HG03025 (cell line): Measurements from ENCODE around the gene ZCWPW1.
"Not testable (repeated sequence)": the region's sequence is repeated elsewhere in the genome, so short reads cannot be mapped to it uniquely, and the experiment has no call there.

ENCODE experiments used
- ATAC-seq: cut with Tn5 transposase; IDR thresholded peaks from one replicate; pipeline ENCODE4 v1.9.1; 2021; ENCODE audit warnings: mild to moderate bottlenecking, moderate library complexity; ENCODE audit not compliant: unreplicated experiment, low FRiP score

ZCWPW1 gene

DNA sequence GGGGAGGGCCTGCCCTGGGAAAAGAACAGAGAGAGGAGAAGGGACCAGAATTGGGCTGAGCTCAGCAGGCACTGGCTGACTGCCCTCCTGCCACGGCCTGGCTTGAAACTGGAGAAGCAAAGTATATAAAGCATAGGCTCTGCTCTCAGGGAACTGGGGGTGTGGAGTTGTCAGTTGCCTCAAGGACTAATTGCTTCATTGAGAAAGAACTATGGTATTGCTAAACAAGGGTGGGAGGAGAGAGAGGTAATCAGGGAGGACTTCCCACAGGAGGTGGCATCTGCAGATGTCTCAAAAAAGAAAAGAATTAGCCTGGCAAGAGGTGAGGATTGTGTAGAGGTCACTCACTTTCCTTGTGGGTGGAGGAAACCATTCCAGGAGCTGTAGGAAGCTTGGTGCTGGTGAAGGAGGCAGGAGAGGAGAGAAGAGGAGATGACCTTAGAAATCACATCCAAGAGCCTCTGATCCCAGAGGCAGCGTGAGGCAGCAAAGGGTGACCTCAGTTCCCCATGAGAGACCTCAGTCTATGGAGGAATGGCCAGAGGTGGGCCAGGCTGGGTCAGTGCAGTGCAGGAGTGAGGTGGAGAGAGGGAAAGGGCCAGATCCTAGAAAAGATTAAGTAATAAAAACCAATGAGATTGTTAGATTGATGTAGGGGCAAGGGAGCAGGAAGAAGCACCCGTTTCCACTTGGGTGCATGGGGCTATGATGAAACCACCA is 68.2 kb downstream of the ZCWPW1 start:
- no peak for ATAC-seq

DNA sequence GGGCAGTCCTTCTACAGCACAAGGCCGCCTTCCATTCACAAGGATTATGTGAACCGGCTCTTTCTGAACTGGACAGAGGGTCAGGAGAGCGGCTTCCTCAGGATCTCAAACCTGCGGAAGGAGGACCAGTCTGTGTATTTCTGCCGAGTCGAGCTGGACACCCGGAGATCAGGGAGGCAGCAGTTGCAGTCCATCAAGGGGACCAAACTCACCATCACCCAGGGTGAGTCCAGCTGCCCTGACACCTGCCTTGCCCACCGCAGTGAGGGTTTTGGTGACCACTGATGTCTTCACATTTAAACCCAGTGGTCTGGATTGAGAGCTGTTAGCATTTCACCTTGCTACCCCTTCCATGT is 69.7 kb downstream of the ZCWPW1 start:
- no peak for ATAC-seq

DNA sequence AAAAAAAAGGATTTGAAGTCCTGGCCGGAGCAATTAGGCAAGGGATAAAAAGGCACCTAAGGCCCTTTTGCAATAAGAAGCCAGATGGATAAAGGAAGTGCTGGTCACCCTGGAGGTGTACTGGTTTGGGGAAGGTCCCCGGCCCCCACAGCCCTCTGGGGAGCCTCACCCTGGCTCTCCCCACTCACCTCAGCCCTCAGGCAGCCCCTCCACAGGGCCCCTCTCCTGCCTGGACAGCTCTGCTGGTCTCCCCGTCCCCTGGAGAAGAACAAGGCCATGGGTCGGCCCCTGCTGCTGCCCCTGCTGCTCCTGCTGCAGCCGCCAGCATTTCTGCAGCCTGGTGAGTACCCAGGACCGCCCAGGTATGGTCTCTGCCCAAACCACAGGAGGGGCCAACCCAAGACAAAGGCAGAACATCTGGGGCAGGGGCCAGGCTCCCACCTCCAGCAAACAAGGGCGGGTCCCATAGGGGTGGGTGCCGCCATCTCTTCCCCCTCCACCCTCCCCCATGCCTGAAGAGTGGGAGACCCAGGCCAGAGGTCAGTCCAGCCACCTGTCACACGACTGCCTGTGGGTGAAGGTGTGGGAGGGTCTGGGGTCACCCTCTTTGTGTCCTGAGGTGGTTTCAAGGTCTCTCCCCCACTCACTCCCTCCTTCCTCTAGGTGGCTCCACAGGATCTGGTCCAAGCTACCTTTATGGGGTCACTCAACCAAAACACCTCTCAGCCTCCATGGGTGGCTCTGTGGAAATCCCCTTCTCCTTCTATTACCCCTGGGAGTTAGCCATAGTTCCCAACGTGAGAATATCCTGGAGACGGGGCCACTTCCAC is 70.3 kb downstream of the ZCWPW1 start, which contains the start of gene PILRB:
PILRB (plus strand) TSS at position 91 of the 830 bp plus-strand sequence; CDS start at position 277, 186 bp downstream.
- no peak for ATAC-seq

DNA sequence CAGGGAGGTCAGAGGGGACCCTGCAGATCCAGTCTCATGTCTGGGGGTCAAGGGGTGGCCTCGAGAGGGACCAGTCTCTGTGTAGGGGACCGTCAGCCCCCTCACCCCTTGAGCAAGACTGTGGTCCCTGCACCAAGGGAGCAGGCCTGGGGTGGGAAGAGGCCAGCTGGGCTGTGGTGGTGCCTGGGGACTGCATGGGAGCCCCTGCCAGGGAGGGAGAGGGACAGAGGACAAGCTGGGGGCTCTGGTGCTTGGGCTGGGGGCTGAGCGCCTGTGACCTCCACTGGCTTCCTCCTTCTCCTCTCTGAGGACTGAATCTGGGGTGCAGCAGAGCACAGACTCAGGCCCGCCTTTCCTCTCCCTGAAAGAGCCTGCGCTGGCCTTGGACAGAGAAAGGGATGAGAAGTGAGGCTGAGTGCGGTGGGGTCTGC is 71.4 kb downstream of the ZCWPW1 start:
- no peak for ATAC-seq

DNA sequence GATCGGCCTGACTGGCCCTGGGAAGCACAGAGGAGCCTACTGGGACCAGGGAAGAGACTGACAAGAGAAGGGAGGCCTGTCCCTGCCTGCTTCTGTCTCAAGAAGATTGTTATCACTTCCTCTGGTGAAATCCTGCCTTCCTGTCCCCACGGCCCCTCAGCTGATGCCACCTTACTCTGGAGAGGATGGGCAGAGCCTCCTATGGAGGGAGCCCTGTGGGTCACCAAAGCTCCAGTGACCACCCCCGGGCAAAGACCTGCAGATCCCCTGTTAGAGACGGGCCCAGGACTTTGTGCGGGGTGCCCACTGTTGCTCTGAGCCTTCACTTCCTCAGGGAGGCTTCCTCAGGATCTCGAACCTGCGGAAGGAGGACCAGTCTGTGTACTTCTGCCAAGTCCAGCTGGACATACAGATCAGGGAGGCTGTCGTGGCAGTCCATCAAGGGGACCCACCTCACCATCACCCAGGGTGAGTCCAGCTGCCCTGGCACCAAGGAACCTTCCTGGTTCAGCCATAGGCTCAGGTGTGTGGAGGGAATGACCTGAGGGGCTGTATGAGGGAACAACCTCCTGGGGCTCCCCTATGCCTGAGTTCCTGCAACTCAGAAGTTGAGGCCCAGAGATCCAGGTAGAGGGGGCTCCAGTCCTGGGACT is 72.0 kb downstream of the ZCWPW1 start:
- ATAC-seq, result no peak

DNA sequence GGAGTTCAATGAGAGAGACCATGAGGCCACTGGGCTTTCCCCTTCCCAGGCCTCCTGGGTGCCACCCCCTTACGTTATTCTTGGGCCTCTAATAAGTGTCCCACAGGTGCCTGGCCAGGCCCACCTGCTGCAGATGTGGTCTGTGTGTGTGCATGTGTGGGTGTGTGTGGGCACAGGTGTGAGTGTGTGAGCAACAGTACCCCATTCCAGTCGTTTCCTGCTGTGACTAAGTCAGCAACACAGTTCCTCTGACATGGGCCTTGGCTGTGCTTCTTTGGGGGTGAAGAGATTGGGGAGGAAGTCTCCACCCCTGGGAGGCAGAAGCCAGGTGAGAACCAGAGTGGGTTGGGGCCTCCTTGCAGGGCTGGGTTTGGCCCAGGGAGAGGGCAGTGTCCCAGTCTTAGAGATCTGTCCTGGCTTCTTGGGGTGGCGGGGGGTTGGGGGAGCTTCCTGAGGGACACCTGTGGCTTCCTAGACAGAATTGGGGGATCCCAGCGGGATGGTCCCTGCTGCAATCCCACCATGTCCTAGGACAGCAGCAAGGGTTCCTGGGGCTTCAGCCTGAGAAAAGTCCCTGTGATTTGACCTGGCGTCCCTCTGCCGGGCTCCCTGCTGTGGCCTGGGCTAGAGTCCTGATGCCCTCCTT is 74.7 kb downstream of the ZCWPW1 start:
- no peak for ATAC-seq

DNA sequence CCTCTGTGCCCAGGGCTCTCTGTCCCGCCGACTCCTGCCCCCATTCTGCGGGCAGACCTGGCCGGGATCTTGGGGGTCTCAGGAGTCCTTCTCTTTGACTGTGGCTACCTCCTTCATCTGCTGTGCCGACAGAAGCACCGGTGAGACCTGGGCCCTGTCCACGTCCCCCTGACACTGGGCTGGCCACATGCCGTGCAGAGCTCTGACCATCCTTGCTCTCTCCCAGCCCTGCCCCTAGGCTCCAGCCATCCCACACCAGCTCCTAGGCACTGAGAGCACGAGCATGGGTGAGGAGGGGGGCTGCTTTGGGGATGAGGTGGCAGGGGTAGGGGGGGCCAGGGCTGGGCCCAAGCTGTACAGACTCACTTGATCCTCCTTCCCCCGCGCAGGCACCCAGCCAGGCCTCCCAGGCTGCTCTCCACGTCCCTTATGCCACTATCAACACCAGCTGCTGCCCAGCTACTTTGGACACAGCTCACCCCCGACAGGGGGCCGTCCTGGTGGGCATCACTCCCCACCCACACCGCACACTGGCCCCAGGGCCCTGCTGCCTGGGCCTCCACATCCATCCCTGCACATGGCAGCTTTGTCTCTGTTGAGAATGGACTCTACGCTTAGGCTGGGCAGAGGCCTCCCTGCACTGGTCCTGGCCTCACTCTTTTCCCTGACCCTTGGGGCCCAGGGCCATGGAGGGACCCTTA is 75.4 kb downstream of the ZCWPW1 start:
- no peak for ATAC-seq

DNA sequence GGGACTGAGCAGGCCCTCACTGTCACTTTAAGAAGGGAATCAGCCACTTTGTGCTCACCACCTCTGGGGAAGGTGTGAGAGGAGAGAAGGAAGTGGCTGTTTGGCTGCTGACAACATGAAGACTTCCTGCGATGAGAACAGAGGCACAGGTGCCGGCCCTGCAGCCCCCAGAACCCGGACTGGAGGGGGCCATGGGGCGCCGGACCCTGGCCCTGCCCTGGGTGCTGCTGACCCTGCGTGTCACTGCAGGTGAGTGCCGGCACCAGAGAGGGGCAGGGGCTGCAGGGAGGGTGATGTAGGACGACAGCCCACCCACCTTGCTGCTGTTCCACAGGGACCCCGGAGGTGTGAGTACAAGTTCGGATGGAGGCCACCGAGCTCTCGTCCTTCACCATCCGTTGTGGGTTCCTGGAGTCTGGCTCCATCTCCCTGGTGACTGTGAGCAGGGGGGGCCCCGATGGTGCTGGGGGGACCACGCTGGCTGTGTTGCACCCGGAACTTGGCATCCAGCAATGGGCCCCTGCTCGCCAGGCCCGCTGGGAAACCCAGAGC is 76.2 kb downstream of the ZCWPW1 start:
- ATAC-seq, result not testable (repeated sequence)

DNA sequence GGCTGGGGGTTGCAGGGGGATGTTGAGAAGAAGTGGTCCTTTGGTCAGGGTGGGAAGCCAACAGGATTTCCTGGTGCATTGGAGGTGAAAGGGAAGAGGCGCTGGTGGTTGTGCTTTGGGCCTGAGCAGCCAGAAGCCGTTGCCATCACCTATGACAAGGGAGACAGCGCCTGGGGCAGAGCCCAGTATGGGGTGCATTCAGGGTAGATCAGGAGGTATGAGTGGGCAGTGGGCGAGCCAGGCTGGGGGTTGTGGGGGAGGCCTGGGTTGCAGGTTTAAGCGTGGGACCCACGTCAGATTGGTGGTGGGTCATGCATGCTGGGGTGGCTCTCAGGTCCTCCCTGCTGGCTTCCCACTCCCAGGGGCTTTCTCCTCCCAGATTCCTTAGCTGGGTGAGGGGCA is 76.8 kb downstream of the ZCWPW1 start:
- no peak for ATAC-seq
